Activated naive CD4-positive, alpha-beta T cell treated with anti-CD3 and anti-CD28 coated beads, Interleukin-2, amount 50 U/mL, for 72 hours (primary cell): ENCODE measurements around the gene LAS1L. TPM values are rescaled to one million over a fixed set of nuclear protein-coding genes. Genes with fewer than 3 reads are reported as not detected.
"Not testable (repeated sequence)": the region's sequence is repeated elsewhere in the genome, so short reads cannot be mapped to it uniquely, and the experiment has no call there.

ENCODE experiments used
- ATAC-seq, 2 donors: fragments of 150-1000 bp; cut with Tn5 transposase; 2 replicates each; pipeline ENCODE4 v1.10.0; 2021; ENCODE audit warnings: mild to moderate bottlenecking in 2 of 2, moderate library complexity in 2 of 2
- DNase-seq, 2 donors: peaks; one replicate each; pipeline ENCODE4 v3.0.0; 2021 to 2022; ENCODE audit warnings: low spot score in 2 of 2
- H3K27ac Mint-ChIP-seq, 2 donors: one replicate each; pipeline ENCODE4 v1.8.0; 2022; ENCODE audit warnings: mild to moderate bottlenecking in 2 of 2, mixed read lengths in 2 of 2
- H3K36me3 Mint-ChIP-seq, 2 donors: one replicate each; pipeline ENCODE4 v1.8.0; 2022; ENCODE audit warnings: mixed read lengths in 2 of 2
- H3K9me3 Mint-ChIP-seq, 2 donors: one replicate each; pipeline ENCODE4 v1.8.0; 2022; ENCODE audit warnings: mixed read lengths in 2 of 2
- total RNA-seq, 2 donors: library from RNA; stranded (reverse); gene quantifications; one replicate each; pipeline ENCODE4 v1.2.3, GENCODE V29; 2022

Gene LAS1L
- total RNA-seq, result 10 to 100 TPM; 42.1 to 53.6 TPM

DNA sequence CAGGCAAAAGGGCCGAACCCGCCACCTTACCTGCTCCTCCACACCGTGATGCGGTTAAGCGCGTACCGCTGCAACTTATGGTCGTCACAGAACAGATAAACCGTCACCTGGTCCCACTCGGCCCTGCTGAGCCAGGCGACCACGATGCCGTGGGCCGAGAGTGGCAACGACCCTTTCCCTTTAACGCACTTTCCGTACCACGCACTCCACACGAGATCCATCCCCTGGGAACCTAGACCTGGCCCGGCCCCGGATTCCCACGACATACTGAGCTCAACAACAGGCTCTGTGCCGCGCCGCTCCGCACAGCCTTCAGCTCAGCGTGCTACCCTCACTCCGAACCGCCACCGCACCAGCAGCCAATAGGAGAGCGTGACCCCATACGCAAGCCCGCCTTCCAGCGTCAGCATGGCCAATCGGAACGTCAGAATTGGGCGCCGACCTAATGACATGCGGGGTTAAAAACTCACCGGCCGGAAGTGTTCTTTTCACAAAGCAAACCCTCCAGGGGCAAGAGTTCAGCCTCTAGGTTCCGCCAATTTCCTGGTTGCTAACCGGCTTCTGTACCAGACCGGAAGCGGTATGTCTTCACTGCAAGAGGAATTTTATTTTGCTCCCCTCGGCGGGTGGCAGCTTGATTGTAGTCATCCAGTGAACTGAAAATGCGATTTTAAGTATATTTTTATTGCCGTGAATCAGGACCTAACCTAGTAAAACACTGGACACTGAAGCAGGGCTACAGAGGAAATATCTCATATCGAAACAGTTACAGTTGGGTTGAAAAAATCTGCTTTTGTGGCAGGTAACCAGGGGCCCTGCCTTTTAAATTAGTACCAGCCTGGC lies at the start of gene LAS1L:
Gene LAS1L, minus strand, starts transcription at position 338 of the 843 bp plus-strand sequence. Its CDS starts 72 bp downstream, at position 266.
- peak; percentile 99 for ATAC-seq
- Mint-ChIP-seq H3K9me3 (no peaks in the 10 kb centered on the region), H3K27ac (peak within 1 kb of the TSS; percentile 93 to 98), H3K36me3 (peaks cover 14 to 25% of the 10 kb centered on the region in 2 donors)
- DNase-seq, result peak; percentile 79 to 93

GRCh38 chrX:65582450-65583082 lies 48.0 kb upstream of the LAS1L start:
- Mint-ChIP-seq H3K36me3 (no peaks in the 10 kb centered on the region), H3K27ac (no peak overlapping the region), H3K9me3 (no peaks in the 10 kb centered on the region)
- DNase-seq (no peak), ATAC-seq (no peak)

- Mint-ChIP-seq H3K36me3 (no peaks in the 10 kb centered on the region), H3K9me3 (no peaks in the 10 kb centered on the region), H3K27ac (no peak overlapping the region)
- ATAC-seq, result peak; percentile 69 to 71
- DNase-seq, result peak in 1 of 2 donors; percentile 42
Observed at GRCh38 chrX:65581661-65582339, 47.2 kb upstream of the LAS1L start.

DNA sequence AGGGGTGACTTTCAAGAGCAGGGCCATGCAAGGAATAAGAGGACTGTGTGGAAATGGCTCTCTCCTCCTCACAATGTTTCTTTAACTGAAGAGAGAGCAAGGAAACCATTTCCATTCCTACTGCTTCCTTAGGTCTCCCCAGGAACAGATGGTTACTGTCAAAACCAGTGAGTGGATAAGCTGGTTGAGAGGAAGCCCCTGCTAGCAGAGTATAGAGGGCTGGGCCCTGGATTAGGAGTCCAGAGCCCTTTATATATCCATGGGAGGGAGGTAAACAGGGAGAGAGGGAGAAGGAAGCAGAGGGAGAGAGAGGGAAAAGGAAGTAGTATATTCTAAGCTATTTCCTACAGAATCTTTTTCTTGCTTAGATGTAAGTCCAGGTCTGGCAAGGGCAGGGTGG lies 43.8 kb upstream of the LAS1L start:
- no peaks in the 10 kb centered on the region for H3K36me3 Mint-ChIP-seq
- ATAC-seq, result no peak

GRCh38 chrX:65576160-65576559 lies 41.6 kb upstream of the LAS1L start:
- no peaks in the 10 kb centered on the region for H3K9me3 Mint-ChIP-seq
- DNase-seq, result no peak
- no peak for ATAC-seq
- no peak overlapping the region for H3K27ac Mint-ChIP-seq
- no peaks in the 10 kb centered on the region for H3K36me3 Mint-ChIP-seq

More for the DNA sequence above, 43.8 kb upstream of the LAS1L start:
- no peaks in the 10 kb centered on the region for H3K9me3 Mint-ChIP-seq
- DNase-seq, result no peak
- H3K27ac Mint-ChIP-seq, result no peak overlapping the region

DNA sequence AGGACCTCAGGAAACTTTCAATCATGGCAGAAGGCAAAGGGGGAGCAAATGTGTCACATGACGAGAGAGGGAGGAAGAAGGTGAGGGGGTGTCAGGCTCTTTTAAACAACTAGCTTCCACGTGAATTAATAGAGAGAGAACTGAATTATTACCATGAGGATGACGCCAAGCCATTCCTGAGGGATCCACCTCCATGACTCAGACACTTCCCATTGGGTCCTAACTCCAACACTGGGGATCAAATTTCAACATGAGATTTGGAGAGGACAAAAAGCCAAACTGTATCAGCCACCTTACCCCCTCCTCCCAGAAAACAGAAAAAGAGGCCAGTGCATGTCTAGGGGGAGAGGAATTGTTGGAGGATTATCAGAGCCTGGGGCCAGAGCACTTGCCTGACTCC lies 40.4 kb upstream of the LAS1L start:
- H3K9me3 Mint-ChIP-seq, result no peaks in the 10 kb centered on the region
- H3K27ac Mint-ChIP-seq, result peak overlapping the region in 1 of 2 donors; percentile 29
- ATAC-seq, result no peak
- DNase-seq, result no peak
- H3K36me3 Mint-ChIP-seq, result no peaks in the 10 kb centered on the region

- ATAC-seq, result no peak
- no peak overlapping the region for H3K27ac Mint-ChIP-seq
- H3K9me3 Mint-ChIP-seq, result no peaks in the 10 kb centered on the region
- no peak for DNase-seq
- H3K36me3 Mint-ChIP-seq, result no peaks in the 10 kb centered on the region
Observed at GRCh38 chrX:65574356-65574755, 39.8 kb upstream of the LAS1L start.

DNA sequence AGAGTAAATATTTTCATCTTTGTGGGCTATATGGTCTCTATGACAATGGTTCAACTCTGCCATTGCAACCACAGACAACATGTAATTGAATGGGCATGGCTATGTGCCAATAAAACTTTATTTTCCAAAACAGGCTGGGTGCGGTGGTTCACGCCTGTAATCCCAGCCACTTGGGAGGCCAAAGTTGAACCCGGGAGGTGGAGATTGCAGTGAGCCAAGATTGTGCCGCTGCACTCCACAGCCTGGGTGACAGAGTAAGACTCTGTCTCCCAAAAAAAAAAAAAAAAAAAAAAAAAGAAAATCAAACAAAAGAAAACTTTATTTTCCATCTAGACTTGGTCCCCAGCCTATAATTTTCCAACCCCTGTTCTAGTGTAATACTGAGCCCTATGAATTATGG lies 38.4 kb upstream of the LAS1L start:
- Mint-ChIP-seq H3K9me3 (no peaks in the 10 kb centered on the region), H3K27ac (no peak overlapping the region), H3K36me3 (no peaks in the 10 kb centered on the region)
- DNase-seq (no peak), ATAC-seq (no peak)

DNA sequence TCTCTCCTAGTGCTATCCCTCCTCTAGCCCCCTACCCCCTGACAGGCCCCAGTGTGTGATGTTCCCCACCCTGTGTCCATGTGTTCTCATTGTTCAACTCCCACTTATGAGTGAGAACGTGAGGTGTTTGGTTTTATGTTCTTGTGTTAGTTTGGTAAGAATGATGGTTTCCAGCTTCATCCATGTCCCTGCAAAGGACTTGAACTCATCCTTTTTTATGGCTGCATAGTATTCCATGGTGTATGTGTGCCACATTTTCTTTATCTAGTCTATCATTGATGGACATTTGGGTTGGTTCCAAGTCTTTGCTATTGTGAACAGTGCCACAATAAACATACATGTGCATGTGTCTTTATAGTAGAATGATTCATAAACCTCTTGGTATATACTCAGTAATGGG lies 28.3 kb upstream of the LAS1L start:
- not testable (repeated sequence) for H3K36me3 Mint-ChIP-seq, H3K27ac Mint-ChIP-seq, DNase-seq, ATAC-seq, H3K9me3 Mint-ChIP-seq

DNA sequence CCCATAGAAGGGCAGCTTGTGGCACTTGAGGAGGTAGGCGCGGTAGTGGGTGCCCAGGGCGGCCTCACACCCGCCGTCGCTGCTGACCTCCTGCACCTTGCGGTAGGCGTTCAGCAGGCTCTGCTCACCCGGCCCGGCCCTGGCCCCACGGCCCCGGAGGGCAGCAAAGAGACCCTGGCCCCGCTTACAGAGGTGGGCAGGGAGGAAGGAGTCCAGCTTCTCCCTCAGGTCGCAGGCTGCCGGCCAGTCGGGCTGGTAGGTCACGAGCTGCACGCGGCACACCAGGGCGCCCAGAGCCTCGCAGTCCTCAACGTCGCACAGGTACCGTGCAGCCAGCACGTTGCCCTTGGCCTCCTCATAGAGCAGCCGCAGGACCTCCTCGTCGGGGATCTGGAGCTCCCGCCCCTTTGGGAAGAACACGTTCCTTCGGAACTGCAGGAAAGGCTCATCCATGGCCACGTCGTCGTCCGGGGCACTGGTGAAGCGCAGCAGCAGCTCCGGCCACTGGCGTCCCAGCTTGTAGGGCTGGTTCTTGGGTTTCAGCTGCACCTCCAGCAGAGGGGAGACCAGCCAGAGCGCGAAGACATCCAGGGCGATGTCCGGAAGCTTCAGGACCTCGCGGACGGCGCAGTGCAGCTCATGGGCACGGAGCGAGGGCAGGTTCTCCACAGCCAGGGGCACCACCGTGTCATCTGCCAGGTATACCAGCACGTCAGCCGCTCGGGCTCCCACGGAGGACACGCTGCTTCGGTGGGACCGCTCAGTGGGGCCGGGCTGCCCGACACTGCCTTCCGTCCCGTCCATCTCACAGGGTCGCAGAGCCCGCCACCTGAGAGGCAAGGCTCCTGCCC lies 17.1 kb upstream of the LAS1L start:
- H3K27ac Mint-ChIP-seq, result no peak overlapping the region
- DNase-seq (no peak), ATAC-seq (no peak)
- no peaks in the 10 kb centered on the region for H3K36me3 Mint-ChIP-seq
- H3K9me3 Mint-ChIP-seq, result no peaks in the 10 kb centered on the region

GRCh38 chrX:65551086-65551485 lies 16.5 kb upstream of the LAS1L start:
- Mint-ChIP-seq H3K9me3 (no peaks in the 10 kb centered on the region), H3K36me3 (no peaks in the 10 kb centered on the region), H3K27ac (no peak overlapping the region)
- ATAC-seq (no peak), DNase-seq (no peak)

DNA sequence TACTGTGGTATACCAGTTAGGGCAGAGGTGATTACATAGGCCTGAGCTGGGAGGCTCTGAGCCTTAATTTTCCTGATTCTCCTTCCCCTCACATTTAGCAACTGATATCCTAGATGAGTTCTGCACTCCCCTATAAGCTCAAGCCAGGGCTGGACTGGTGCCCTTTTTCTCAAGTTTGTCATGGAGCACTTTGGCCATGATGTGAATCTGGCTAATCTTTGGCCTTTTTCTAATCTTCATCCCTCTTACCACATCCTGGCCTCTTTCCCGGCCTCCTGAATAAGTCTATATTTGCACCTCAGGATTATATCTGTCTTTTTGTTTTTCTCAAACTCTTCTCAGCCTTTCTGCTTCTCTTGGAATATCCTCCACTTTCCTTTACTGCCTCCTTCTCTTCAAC lies 10.9 kb upstream of the LAS1L start:
- H3K9me3 Mint-ChIP-seq, result no peaks in the 10 kb centered on the region
- no peaks in the 10 kb centered on the region for H3K36me3 Mint-ChIP-seq
- ATAC-seq (no peak), DNase-seq (no peak)
- H3K27ac Mint-ChIP-seq, result no peak overlapping the region

GRCh38 chrX:65537229-65537628 lies 2.6 kb upstream of the LAS1L start:
- ATAC-seq, result no peak
- Mint-ChIP-seq H3K27ac (no peak overlapping the region), H3K9me3 (no peaks in the 10 kb centered on the region), H3K36me3 (peaks cover 8 to 25% of the 10 kb centered on the region in 2 donors)
- no peak for DNase-seq

GRCh38 chrX:65536291-65536690 lies 1.7 kb upstream of the LAS1L start:
- ATAC-seq (no peak), DNase-seq (no peak)
- H3K36me3 Mint-ChIP-seq, result peaks cover 14 to 25% of the 10 kb centered on the region in 2 donors
- no peak overlapping the region for H3K27ac Mint-ChIP-seq
- no peaks in the 10 kb centered on the region for H3K9me3 Mint-ChIP-seq

DNA sequence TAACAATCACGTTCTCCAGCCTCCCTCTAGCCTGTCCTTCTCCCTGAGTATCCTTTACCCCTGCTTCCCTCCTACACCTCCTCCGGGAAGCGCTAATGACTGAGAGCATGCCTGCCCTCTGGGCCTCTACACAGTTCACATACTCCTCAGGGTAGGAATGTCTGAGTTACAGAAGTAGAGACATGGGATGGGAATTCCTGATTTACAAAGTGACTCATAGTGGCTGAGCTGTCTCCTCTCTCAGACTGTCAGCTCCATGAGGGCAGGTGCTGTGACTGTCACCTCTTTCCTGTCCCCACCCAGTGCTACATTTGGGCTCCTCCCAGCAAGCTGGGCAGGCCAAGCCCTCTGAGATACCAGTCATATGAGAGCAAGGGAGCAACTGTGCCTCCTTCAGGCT lies 2.6 kb downstream of the LAS1L start:
- peak overlapping the region in 1 of 2 donors; percentile 22 for H3K27ac Mint-ChIP-seq
- ATAC-seq (no peak), DNase-seq (no peak)
- H3K9me3 Mint-ChIP-seq, result no peaks in the 10 kb centered on the region
- H3K36me3 Mint-ChIP-seq, result peaks cover 14 to 25% of the 10 kb centered on the region in 2 donors

DNA sequence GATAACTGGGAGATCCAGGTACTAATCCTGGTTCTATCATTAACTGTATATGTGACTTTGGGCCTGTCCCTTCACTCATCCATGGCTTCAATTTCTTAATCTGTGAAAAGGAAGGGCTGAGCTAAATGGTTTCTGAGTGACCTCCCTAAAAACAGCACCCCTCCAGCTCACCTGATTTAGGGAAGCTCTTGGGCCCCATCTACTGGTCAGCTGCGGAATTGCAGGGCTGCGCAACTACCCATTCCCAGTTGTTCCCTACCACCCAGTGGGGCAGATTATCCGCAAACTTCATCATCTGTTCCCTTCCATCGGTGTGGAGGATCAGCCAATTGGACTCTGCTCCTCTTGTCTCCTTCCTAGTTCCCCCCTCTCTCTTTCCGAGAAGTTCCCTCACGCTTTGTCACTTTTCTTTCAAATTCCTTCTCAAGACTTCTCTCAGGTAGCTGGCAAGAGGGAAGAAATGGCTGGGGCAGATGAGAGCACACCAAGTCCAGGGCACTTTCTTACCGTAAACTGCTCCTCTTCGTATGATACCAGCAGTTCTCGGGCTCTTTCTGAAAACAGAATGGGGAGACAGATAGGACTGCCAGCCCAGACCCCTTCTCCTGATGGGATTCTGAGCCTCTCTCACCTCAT lies 5.8 kb downstream of the LAS1L start:
- no peaks in the 10 kb centered on the region for H3K9me3 Mint-ChIP-seq
- DNase-seq (peak in 1 of 2 donors; percentile 58), ATAC-seq (peak in 1 of 2 donors; percentile 30)
- peaks cover 14 to 15% of the 10 kb centered on the region in 2 donors for H3K36me3 Mint-ChIP-seq
- H3K27ac Mint-ChIP-seq, result no peak overlapping the region
